K562 (cell line): ENCODE results near the gene C1R. TPM values are rescaled to one million over a fixed set of nuclear protein-coding genes. Genes with fewer than 3 reads are reported as not detected.

Source experiments
- CCAR2 ChIP-seq: fragments of 200-400 bp; formaldehyde crosslinking; IDR thresholded peaks from 2 replicates; pipeline ENCODE4 v1.6.1; 2017; ENCODE audit warnings: mild to moderate bottlenecking, low read depth, low read length
- GATAD2B ChIP-seq: fragments of 450-650 bp; IDR thresholded peaks from 2 replicates; pipeline ENCODE4 v1.6.1; 2017; ENCODE audit warnings: mild to moderate bottlenecking, borderline replicate concordance
- NFIC ChIP-seq: fragments of 450-650 bp; IDR thresholded peaks from 2 replicates; pipeline ENCODE4 v1.6.1; 2017; ENCODE audit warnings: mild to moderate bottlenecking, inconsistent platforms
- NFIX ChIP-seq: fragments of 250-450 bp; sonication (Bioruptor Pico); IDR thresholded peaks from 2 replicates; pipeline ENCODE4 v1.4.0; 2020; ENCODE audit warnings: low read depth, mild to moderate bottlenecking, moderate library complexity
- NR2C1 ChIP-seq, 2 experiments: fragments of 450-650 bp; IDR thresholded peaks; 2 replicates each; pipeline ENCODE4 v1.6.1; 2017; ENCODE audit warnings: mild to moderate bottlenecking in 2 of 2, antibody characterized with exemption in 1 of 2, inconsistent platforms in 1 of 2, missing compliant biosample characterization in 1 of 2, missing genetic modification characterization in 1 of 2
- SMARCB1 ChIP-seq: IDR thresholded peaks from 2 replicates; pipeline ENCODE4 v1.6.1; 2011; ENCODE audit warnings: improper control_type of control experiment, low read depth; ENCODE audit not compliant: insufficient read length
- TRIM28 ChIP-seq: fragments of 450-650 bp; IDR thresholded peaks from 2 replicates; pipeline ENCODE4 v1.6.1; 2017
- ZNF143 ChIP-seq: sonication (generic); formaldehyde crosslinking; IDR thresholded peaks from 2 replicates; pipeline ENCODE4 v1.9.0; 2022; ENCODE audit warnings: mild to moderate bottlenecking, missing genetic modification reagents
- polyA plus RNA-seq, 8 experiments: library from polyadenylated mRNA; depleted of rRNA in 4 of 8; stranded (reverse) in 5 of 8; unstranded in 3 of 8; fragments of >200 nt; fragmentation: Nextera tagmentation in 2 of 8; fragmentation: Illumina TruSeq in 1 of 8; extraction: Ambion mirVana in 2 of 8; extraction: Trizol in 1 of 8; gene quantifications; 2 replicates each; pipeline versions ENCODE4 v1.2.1 to v1.2.3, GENCODE V29; 2011 to 2014; ENCODE audit warnings: inconsistent platforms in 1 of 8, missing spikeins in 1 of 8
- total RNA-seq, 7 experiments: library from RNA; depleted of rRNA in 6 of 7; stranded (reverse); fragments of >200 nt in 6 of 7; fragmentation: Illumina TruSeq in 2 of 7; extraction: Trizol in 2 of 7; gene quantifications; 2 replicates each; pipeline versions ENCODE4 v1.2.1 to v1.2.3, GENCODE V29; 2011 to 2021; ENCODE audit warnings: low replicate concordance in 1 of 7
- TF ChIP-seq, protein P1 (sequence below): fragments of 450-650 bp; IDR thresholded peaks from 2 replicates; pipeline ENCODE4 v1.6.1; 2016; ENCODE audit warnings: mild to moderate bottlenecking, moderate library complexity
- TF ChIP-seq, protein P2 (sequence below), 3 experiments: fragments of 200-800 bp in 1 of 3; sonication (Bioruptor generic) in 1 of 3; sonication (generic) in 1 of 3; formaldehyde crosslinking in 1 of 3; IDR thresholded peaks; 2 replicates each; pipeline versions ENCODE4 v1.6.1 to v1.8.0; 2016 to 2022; ENCODE audit warnings: mild to moderate bottlenecking in 2 of 3, missing compliant biosample characterization in 2 of 3, missing genetic modification characterization in 2 of 3, missing genetic modification reagents in 1 of 3
- TF ChIP-seq, protein P3 (sequence below): fragments of 450-650 bp; formaldehyde crosslinking; IDR thresholded peaks from 2 replicates; pipeline ENCODE4 v1.4.0; 2022; ENCODE audit warnings: missing genetic modification characterization
- TF ChIP-seq, protein P4 (sequence below): fragments of 450-650 bp; IDR thresholded peaks from 2 replicates; pipeline ENCODE4 v1.6.1; 2016

C1R gene
- total and polyA plus RNA-seq, 9 of the 15 experiments (the other 6 are each of a cell fraction or from before 2014, with no cell fraction given): 0.07 to 1.0 (median 0.33) TPM; not detected in 1

DNA sequence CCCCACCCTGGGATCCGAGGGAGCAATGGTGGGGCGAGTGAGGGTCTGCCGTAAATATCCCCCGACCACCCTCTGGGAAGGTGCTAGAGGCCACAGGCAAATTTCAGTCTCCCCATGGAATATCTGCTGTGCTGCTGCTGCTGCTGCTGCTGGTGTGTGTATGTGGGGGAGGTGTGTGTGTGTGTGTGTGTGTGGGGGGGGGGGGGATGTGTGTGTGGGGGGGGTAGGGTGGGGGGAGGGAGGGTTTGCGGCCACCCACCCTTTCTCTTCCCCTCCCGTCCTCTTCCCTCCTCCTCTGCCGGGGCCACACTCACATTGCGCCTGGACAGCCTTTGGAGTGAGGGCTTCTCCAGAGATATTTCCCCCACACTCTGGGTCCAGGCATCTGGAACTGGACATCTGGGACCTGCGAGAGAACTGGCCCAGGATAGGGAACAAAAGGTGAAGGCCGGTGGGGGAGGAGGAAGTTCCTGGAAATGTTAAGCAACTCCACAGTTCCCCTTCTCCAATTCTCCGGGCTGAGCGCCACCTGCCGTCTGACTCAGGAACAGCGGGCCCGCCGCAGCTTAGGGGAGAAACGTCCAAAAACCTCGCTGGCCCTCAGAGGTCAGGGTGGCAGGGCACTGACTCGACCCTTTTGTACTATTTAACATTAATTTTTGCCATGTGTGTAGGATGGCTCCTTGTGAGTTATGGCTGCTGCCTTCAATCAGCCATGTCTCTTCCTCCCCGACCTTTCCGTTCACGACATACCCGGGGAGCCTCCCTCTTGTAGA is 16.7 kb upstream of the C1R start, which contains the start of gene C1RL (continued):
- TF ChIP-seq, protein P1, sequence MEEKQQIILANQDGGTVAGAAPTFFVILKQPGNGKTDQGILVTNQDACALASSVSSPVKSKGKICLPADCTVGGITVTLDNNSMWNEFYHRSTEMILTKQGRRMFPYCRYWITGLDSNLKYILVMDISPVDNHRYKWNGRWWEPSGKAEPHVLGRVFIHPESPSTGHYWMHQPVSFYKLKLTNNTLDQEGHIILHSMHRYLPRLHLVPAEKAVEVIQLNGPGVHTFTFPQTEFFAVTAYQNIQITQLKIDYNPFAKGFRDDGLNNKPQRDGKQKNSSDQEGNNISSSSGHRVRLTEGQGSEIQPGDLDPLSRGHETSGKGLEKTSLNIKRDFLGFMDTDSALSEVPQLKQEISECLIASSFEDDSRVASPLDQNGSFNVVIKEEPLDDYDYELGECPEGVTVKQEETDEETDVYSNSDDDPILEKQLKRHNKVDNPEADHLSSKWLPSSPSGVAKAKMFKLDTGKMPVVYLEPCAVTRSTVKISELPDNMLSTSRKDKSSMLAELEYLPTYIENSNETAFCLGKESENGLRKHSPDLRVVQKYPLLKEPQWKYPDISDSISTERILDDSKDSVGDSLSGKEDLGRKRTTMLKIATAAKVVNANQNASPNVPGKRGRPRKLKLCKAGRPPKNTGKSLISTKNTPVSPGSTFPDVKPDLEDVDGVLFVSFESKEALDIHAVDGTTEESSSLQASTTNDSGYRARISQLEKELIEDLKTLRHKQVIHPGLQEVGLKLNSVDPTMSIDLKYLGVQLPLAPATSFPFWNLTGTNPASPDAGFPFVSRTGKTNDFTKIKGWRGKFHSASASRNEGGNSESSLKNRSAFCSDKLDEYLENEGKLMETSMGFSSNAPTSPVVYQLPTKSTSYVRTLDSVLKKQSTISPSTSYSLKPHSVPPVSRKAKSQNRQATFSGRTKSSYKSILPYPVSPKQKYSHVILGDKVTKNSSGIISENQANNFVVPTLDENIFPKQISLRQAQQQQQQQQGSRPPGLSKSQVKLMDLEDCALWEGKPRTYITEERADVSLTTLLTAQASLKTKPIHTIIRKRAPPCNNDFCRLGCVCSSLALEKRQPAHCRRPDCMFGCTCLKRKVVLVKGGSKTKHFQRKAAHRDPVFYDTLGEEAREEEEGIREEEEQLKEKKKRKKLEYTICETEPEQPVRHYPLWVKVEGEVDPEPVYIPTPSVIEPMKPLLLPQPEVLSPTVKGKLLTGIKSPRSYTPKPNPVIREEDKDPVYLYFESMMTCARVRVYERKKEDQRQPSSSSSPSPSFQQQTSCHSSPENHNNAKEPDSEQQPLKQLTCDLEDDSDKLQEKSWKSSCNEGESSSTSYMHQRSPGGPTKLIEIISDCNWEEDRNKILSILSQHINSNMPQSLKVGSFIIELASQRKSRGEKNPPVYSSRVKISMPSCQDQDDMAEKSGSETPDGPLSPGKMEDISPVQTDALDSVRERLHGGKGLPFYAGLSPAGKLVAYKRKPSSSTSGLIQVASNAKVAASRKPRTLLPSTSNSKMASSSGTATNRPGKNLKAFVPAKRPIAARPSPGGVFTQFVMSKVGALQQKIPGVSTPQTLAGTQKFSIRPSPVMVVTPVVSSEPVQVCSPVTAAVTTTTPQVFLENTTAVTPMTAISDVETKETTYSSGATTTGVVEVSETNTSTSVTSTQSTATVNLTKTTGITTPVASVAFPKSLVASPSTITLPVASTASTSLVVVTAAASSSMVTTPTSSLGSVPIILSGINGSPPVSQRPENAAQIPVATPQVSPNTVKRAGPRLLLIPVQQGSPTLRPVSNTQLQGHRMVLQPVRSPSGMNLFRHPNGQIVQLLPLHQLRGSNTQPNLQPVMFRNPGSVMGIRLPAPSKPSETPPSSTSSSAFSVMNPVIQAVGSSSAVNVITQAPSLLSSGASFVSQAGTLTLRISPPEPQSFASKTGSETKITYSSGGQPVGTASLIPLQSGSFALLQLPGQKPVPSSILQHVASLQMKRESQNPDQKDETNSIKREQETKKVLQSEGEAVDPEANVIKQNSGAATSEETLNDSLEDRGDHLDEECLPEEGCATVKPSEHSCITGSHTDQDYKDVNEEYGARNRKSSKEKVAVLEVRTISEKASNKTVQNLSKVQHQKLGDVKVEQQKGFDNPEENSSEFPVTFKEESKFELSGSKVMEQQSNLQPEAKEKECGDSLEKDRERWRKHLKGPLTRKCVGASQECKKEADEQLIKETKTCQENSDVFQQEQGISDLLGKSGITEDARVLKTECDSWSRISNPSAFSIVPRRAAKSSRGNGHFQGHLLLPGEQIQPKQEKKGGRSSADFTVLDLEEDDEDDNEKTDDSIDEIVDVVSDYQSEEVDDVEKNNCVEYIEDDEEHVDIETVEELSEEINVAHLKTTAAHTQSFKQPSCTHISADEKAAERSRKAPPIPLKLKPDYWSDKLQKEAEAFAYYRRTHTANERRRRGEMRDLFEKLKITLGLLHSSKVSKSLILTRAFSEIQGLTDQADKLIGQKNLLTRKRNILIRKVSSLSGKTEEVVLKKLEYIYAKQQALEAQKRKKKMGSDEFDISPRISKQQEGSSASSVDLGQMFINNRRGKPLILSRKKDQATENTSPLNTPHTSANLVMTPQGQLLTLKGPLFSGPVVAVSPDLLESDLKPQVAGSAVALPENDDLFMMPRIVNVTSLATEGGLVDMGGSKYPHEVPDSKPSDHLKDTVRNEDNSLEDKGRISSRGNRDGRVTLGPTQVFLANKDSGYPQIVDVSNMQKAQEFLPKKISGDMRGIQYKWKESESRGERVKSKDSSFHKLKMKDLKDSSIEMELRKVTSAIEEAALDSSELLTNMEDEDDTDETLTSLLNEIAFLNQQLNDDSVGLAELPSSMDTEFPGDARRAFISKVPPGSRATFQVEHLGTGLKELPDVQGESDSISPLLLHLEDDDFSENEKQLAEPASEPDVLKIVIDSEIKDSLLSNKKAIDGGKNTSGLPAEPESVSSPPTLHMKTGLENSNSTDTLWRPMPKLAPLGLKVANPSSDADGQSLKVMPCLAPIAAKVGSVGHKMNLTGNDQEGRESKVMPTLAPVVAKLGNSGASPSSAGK: no peak
- TF ChIP-seq TRIM28 (no peak), ZNF143 (CRISPR knock-in tag) (no peak), GATAD2B (peak; percentile 22; the same call in 1 of the 2 replicates), NFIX (no peak), NR2C1 (IDR thresholded peaks at IDR 0.05) (no peak), NR2C1 (tag; IDR thresholded peaks at IDR 0.05) (no peak), CCAR2 (no peak), NFIC (no peak), SMARCB1 (no peak)
- TF ChIP-seq, protein P2, sequence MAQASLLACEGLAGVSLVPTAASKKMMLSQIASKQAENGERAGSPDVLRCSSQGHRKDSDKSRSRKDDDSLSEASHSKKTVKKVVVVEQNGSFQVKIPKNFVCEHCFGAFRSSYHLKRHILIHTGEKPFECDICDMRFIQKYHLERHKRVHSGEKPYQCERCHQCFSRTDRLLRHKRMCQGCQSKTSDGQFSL (CRISPR knock-in tag; IDR thresholded peaks at IDR 0.05): peak; percentile 94
- TF ChIP-seq, protein P2 (tag; IDR thresholded peaks at IDR 0.05): peak in 1 of 2 experiments; percentile 99; a peak in 2 of 4 replicates
- TF ChIP-seq, protein P3, sequence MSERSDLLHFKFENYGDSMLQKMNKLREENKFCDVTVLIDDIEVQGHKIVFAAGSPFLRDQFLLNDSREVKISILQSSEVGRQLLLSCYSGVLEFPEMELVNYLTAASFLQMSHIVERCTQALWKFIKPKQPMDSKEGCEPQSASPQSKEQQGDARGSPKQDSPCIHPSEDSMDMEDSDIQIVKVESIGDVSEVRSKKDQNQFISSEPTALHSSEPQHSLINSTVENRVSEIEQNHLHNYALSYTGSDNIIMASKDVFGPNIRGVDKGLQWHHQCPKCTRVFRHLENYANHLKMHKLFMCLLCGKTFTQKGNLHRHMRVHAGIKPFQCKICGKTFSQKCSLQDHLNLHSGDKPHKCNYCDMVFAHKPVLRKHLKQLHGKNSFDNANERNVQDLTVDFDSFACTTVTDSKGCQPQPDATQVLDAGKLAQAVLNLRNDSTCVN: no peak
- TF ChIP-seq, protein P4, sequence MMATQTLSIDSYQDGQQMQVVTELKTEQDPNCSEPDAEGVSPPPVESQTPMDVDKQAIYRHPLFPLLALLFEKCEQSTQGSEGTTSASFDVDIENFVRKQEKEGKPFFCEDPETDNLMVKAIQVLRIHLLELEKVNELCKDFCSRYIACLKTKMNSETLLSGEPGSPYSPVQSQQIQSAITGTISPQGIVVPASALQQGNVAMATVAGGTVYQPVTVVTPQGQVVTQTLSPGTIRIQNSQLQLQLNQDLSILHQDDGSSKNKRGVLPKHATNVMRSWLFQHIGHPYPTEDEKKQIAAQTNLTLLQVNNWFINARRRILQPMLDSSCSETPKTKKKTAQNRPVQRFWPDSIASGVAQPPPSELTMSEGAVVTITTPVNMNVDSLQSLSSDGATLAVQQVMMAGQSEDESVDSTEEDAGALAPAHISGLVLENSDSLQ: no peak
